Motor neuron (in vitro differentiated cells): Measurements from ENCODE around the gene FCMR. TPM values are rescaled to one million over a fixed set of nuclear protein-coding genes. Genes with fewer than 3 reads are reported as not detected.

Experiments
- ATAC-seq, 8 experiments: fragments of 200-7000 bp; cut with Tn5 transposase; replicated peaks in 6 of 8; 2 replicates each; pipeline ENCODE4 v1.8.0; 2021; ENCODE audit warnings: mild to moderate bottlenecking in 8 of 8, moderate library complexity in 8 of 8
- H3K27ac ChIP-seq, 2 donors: fragments of 250-450 bp; sonication (Bioruptor Pico); 2 replicates each; pipeline ENCODE4 v1.9.0; 2021; ENCODE audit warnings: antibody characterized with exemption in 2 of 2, mild to moderate bottlenecking in 2 of 2, moderate library complexity in 1 of 2
- H3K4me1 ChIP-seq, 2 donors: fragments of 250-450 bp; sonication (Bioruptor Pico); replicated peaks in 1 of 2; 2 replicates each; pipeline ENCODE4 v1.6.1; 2021; ENCODE audit warnings: antibody characterized with exemption in 2 of 2, mild to moderate bottlenecking in 2 of 2, moderate library complexity in 1 of 2
- H3K4me3 ChIP-seq, 5 donors: fragments of 250-450 bp; sonication (Bioruptor Pico); 2 replicates each; pipeline ENCODE4 v1.9.0; 2021; ENCODE audit warnings: antibody characterized with exemption in 5 of 5, mild to moderate bottlenecking in 5 of 5, moderate library complexity in 4 of 5
- WGBS, 10 experiments: fragments of 450-650 bp; shearing (Covaris generic); methylation state at CpG; one replicate each; pipeline ENCODE4 v1.0.0; 2022; 5-methylcytosine and 5-hydroxymethylcytosine counted together
- in situ Hi-C, 9 experiments: fragments of 400-800 bp; cut with MboI; loops; one replicate each; pipeline ENCODE4 v1.15.0; 2021; ENCODE audit warnings: low sequenced_read_pairs in 9 of 9, low pct_unique_long_range_greater_than_20kb in 2 of 9; ENCODE audit not compliant: unreplicated experiment in 9 of 9
- total RNA-seq, 8 experiments: library from RNA; unstranded; fragments of 300-600 nt; gene quantifications; 2 replicates each; pipeline versions ENCODE4 v1.2.3 to v1.2.4, GENCODE V29; 2022

Gene FCMR
- total RNA-seq, 8 experiments from 2014 or later: 0.49 to 2.0 (median 0.99) TPM; not detected in 4

DNA sequence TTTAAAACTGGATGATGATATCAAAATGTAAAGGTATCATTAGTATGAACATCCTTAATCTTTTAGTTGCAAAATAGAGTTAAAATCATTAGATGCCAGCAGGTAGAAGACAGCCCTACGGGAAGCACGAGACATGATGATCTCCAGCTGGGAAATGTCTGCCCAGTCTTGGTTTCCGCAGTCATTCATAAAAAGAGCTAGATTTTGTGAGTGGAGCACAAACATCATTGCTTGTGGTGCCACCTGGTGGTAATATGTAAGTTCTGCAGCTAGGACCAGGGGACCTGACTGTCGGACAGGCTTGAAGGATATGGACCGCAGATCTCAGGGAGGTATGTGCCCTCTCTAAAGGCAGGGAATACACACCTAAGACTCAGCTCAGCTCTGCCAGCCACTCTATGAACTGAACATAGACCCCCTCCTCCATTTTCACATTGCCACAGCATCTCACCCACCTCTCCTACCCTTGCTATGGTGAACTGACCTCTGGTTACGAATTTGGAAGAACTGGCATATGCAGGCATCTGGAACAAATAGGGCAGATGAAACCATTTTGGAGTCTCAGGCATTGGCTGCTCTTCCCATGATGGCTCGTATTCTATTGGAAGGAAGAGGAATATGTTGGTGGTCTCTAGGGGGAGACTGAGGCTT lies 9.2 kb downstream of the FCMR start:
- 4 to 100% (median 21%) methylated on average over 1 to 7 of the region's 7 CpGs; no CpG with 5 or more reads in 2 of the 10 experiments for WGBS, 10 experiments
- Histone ChIP-seq H3K4me1 (no peaks in the 10 kb centered on the region), H3K27ac (no peak overlapping the region), H3K4me3 (no peak overlapping the region)
- in situ Hi-C loops: loop anchor here in 8 of 9 experiments (10.0 to 25.0 kb wide), 6 partner anchors 108 to 425 kb away; partner anchors contain the start of genes DYRK3 (in 2 of the 8) and EIF2D (in 2 of the 8)
- ATAC-seq: peak; percentile 28 to 71 (median 49)

DNA sequence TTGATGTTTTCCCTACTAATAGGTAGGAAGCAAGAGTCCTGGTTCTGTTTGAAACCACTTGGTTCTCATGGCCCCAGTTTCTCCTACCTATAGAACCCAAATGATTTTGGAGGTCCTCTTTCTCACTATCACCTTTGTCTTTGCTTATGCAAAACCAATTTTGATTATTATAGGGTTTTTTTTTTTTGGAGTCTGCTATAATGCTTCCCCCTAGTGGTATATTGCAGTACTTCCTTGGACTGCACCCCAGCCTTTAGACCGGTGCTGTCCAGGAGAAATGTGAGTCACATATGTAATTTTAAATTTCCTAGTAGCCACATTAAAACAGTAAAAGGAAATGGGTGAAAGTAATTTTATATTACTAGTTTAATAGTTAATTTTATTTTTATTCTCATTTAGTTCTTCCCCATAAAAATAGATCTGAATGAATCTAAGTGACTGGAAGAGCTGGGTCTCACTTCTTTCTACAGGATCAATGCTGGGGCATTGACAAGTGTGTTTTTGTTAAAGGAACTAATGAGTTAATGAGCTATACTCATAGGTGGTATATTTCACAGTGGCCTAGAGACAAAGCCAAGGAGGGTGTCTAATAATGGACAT lies 10.6 kb downstream of the FCMR start:
- H3K27ac ChIP-seq: no peak overlapping the region
- no peaks in the 10 kb centered on the region for H3K4me1 ChIP-seq
- WGBS, 10 experiments: 0 to 17% (median 8%) methylated on average over 1 of the region's 1 CpG; no CpG with 5 or more reads in 3 of the 10 experiments
- in situ Hi-C loops: loop anchor here in 8 of 9 experiments (10.0 to 25.0 kb wide), 6 partner anchors 106 to 424 kb away; partner anchors contain the start of genes DYRK3 (in 2 of the 8) and EIF2D (in 2 of the 8)
- no peak overlapping the region for H3K4me3 ChIP-seq
- ATAC-seq: peak in 3 of 8 experiments; percentile 11 to 20 (median 20)

DNA sequence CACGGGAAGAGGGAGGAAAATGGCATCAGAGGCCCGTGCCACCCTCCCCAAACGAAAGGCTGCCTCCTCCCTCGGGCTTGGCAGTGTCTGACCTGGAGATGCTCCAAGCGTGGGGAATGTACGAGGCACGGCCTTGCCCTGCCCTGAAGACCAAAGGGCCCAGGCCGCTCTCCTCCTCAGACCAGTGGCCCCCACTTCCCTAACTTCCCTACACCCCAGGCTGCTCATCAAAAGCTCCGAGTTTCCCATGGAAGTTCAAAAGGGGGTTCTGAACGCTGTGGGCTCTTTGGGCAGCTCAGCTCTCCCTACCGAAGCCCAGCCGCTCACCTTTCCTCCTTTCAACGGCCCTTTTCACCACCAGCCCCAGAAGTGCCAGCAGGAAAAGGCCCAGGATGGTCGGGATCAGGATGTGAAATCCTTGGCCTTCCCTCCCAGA lies 11.8 kb downstream of the FCMR start:
- ATAC-seq: no peak
- in situ Hi-C loops: loop anchor here in 8 of 9 experiments (10.0 to 25.0 kb wide), 6 partner anchors 105 to 423 kb away; partner anchors contain the start of genes DYRK3 (in 2 of the 8) and EIF2D (in 2 of the 8)
- Histone ChIP-seq H3K4me1 (no peaks in the 10 kb centered on the region), H3K27ac (no peak overlapping the region), H3K4me3 (peak overlapping the region; percentile 37 to 52 (median 39))
- 7 to 60% (median 23%) methylated on average over 1 to 7 of the region's 14 CpGs; no CpG with 5 or more reads in 4 of the 10 experiments for WGBS, 10 experiments

DNA sequence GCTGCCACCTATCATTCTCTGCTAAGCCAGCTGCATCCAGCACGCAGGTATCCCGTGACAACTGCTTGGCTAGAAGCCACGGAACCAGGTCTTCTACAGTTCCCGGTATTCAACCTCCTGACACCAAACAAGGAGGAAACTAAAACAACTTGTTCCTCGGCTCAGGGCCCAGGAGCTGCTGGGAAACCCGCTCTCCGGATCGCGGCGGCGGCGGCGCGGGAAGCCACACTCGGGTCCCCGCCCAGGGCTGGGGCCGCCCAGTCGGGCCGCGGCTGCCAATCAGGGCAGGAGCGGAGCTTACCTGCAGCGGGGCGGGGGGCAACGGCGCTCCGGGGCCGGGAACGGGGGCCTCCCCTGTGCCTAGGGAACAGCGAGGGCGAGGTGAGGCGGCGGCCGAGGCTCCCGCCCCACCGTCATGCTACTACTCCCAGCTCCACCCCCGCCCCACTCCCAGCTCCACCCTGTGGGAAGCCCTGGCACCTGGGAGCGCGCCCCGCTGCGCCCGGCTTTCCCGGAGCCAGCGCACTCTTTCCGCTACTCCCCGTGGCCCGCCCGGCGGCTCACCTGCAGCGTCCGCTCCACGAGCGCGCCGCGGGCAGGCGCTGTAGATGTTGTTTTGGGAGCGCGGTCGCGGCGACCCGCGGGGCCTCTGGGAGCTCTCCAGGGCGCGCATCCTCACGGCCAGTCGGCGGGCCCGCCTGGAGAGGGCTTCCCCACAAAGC lies 12.4 kb downstream of the FCMR start:
- Histone ChIP-seq H3K4me1 (no peaks in the 10 kb centered on the region), H3K27ac (no peak overlapping the region), H3K4me3 (peak overlapping the region; percentile 37 to 52 (median 39))
- peak; percentile 63 to 89 (median 82) for ATAC-seq
- in situ Hi-C loops: loop anchor here in 7 of 9 experiments (25.0 kb wide), 4 partner anchors 172 to 422 kb away; partner anchors contain the start of genes DYRK3 (in 2 of the 7) and EIF2D (in 2 of the 7)
- WGBS, 10 experiments: 0 to 33% (median 8%) methylated on average over 2 to 18 of the region's 69 CpGs; no CpG with 5 or more reads in 6 of the 10 experiments

DNA sequence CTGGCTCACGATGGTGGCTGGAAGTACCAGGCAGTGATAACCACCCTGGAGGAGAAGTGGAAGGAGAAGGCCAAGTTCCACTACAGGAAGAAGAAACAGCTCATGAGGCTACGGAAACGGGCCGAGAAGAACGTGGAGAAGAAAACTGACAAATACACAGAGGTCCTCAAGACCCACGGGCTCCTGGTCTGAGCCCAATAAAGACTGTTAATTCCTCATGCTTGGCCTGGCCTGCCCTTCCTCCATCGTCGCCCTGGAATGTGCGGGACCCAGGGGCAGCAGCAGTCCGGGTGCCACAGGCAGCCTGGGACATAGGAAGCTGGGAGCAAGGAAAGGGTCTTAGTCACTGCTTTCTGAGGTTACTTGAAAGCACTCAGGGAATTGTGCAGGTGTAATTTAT lies 13.7 kb downstream of the FCMR start:
- no peaks in the 10 kb centered on the region for H3K4me1 ChIP-seq
- no peak overlapping the region for H3K27ac ChIP-seq
- H3K4me3 ChIP-seq: no peak overlapping the region
- in situ Hi-C loops: loop anchor here in 7 of 9 experiments (25.0 kb wide), 4 partner anchors 171 to 421 kb away; partner anchors contain the start of genes DYRK3 (in 2 of the 7) and EIF2D (in 2 of the 7)
- 70 to 100% (median 93%) methylated on average over 2 to 10 of the region's 10 CpGs; no CpG with 5 or more reads in 2 of the 10 experiments for WGBS, 10 experiments
- no peak for ATAC-seq

- in situ Hi-C loops: loop anchor here in 7 of 9 experiments (25.0 kb wide), 4 partner anchors 170 to 420 kb away; partner anchors contain the start of genes DYRK3 (in 2 of the 7) and EIF2D (in 2 of the 7)
- H3K27ac ChIP-seq: no peak overlapping the region
- no peak overlapping the region for H3K4me3 ChIP-seq
- 60 to 100% (median 94%) methylated on average over 1 to 20 of the region's 23 CpGs; no CpG with 5 or more reads in 2 of the 10 experiments for WGBS, 10 experiments
- ATAC-seq: no peak
- H3K4me1 ChIP-seq: no peaks in the 10 kb centered on the region
Observed at GRCh38 chr1:206907304-206907991, 14.3 kb downstream of the FCMR start.

DNA sequence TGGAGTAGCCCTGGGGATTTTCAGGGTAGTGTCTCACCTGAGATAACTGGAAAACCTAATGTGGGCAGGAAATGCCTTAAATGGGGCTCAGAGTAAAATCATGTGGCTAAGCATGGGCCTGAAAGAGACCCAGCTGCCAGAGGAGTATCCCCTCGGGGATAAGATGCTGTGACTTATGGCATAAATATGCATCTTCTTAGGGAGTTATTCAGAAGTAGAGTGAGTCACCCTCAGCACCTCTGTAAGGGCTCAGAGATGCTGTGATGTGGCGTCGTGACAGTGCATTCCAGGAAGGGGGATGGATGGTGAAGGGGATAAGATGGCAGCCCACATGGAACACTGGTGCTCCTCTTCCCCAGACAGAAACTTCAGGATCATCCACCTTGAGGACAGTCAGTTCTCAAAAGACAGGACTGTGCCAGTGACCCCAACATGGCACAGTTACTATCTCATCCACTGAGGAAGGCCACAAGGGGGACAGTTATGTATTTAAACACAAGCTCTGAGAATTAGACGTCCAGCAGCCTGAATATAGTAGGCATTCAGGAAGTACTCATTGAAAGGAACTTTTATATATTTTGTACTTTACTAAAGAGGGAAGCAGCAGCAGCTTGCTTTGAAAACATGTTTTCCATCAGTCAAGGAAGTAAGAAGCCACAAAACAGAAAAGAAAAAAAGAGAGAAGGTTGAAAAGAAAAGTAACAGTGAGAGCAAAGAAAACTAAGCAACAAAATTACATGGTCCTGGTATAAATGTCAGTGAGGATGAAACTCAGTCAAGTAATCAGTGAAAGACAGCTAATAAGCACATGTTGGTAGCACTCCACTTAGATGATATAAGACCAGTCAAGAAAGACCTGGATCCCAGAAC lies 16.2 kb downstream of the FCMR start:
- peak in 3 of 8 experiments; percentile 43 to 82 (median 77) for ATAC-seq
- WGBS, 10 experiments: 10 to 91% (median 53%) methylated on average over 1 to 4 of the region's 4 CpGs
- Histone ChIP-seq H3K27ac (no peak overlapping the region), H3K4me1 (no peaks in the 10 kb centered on the region), H3K4me3 (no peak overlapping the region)
- in situ Hi-C loops: loop anchor here in 7 of 9 experiments (25.0 kb wide), 4 partner anchors 168 to 418 kb away; partner anchors contain the start of genes DYRK3 (in 2 of the 7) and EIF2D (in 2 of the 7)

DNA sequence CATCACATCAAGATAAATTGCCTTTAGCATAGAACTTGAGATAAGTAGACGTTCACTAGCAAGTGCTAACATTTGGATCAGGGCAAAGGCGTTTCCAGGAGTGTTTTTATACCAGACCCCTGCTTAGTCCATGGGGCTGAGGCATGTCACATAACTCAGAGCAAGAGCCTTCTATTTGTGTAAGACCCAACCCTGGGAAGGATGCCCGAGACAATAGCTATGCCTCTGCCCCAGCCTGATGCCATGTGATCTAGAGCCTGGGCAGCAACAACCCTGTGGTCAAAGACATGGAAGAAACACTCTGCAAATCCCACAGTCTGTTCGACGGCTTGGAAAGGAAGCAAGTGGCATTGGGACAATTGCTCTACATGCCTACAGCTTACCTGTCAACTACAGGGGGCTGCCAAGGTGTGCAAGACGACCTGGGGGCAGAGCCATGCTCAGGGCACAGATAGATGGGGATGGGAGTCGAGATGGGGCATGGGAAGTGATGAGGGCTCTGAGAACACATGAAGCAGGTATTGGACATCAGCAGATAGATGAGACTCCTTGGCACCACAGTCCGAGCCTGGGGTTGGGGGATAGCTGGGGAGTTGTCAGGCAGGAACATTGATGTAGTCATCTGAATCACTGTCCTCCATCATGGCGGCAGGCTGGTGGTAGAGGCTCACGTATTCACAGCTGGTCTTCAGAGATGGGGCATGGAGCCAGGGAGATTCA lies 17.2 kb downstream of the FCMR start:
- H3K4me1 ChIP-seq: no peaks in the 10 kb centered on the region
- ATAC-seq: no peak
- WGBS, 10 experiments: 11 to 100% (median 68%) methylated on average over 1 to 10 of the region's 10 CpGs
- H3K27ac ChIP-seq: no peak overlapping the region
- in situ Hi-C loops: loop anchor here in 7 of 9 experiments (25.0 kb wide), 4 partner anchors 167 to 417 kb away; partner anchors contain the start of genes DYRK3 (in 2 of the 7) and EIF2D (in 2 of the 7)
- H3K4me3 ChIP-seq: no peak overlapping the region

GRCh38 chr1:206903687-206904086 lies 18.1 kb downstream of the FCMR start:
- in situ Hi-C loops: loop anchor here in 7 of 9 experiments (25.0 kb wide), 4 partner anchors 166 to 416 kb away; partner anchors contain the start of genes DYRK3 (in 2 of the 7) and EIF2D (in 2 of the 7)
- no peak overlapping the region for H3K27ac ChIP-seq
- no peak for ATAC-seq
- no peak overlapping the region for H3K4me3 ChIP-seq
- no peaks in the 10 kb centered on the region for H3K4me1 ChIP-seq
- 29 to 74% (median 41%) methylated on average over 1 to 2 of the region's 2 CpGs; no CpG with 5 or more reads in 3 of the 10 experiments for WGBS, 10 experiments

DNA sequence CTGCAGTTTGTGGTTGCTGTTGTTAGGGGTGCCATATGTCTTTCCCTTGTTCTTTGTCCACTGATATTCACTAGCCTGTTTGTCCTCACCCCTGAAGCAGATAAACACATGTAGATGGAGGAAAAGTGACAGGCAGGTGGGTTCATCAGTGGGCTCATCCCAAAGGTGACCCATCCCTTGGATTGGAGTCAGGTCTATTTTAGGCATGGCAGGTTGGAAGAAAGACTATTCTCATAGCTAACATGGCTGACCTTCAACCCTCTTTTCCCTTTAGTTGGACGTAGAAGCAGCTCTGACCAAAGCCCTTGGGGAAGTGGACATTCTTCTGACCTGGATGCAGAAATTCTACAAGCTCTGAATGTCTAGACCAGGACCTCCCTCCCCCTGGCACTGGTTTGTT lies 19.0 kb downstream of the FCMR start:
- H3K4me3 ChIP-seq: no peak overlapping the region
- ATAC-seq: no peak
- H3K4me1 ChIP-seq: no peaks in the 10 kb centered on the region
- H3K27ac ChIP-seq: no peak overlapping the region
- in situ Hi-C loops: loop anchor here in 7 of 9 experiments (25.0 kb wide), 4 partner anchors 165 to 415 kb away; partner anchors contain the start of genes DYRK3 (in 2 of the 7) and EIF2D (in 2 of the 7)
- WGBS, 10 experiments: 50 to 100% (median 67%) methylated on average over 1 of the region's 1 CpG; no CpG with 5 or more reads in 4 of the 10 experiments
